ENCODE results near the gene IMMP2L. TPM values are rescaled to one million over a fixed set of nuclear protein-coding genes. Genes with fewer than 3 reads are reported as not detected.
"Not testable (repeated sequence)": the region's sequence is repeated elsewhere in the genome, so short reads cannot be mapped to it uniquely, and the experiment has no call there.

The IMMP2L gene
- total RNA-seq, 1 donor from 2014 or later = 11.2 TPM

DNA sequence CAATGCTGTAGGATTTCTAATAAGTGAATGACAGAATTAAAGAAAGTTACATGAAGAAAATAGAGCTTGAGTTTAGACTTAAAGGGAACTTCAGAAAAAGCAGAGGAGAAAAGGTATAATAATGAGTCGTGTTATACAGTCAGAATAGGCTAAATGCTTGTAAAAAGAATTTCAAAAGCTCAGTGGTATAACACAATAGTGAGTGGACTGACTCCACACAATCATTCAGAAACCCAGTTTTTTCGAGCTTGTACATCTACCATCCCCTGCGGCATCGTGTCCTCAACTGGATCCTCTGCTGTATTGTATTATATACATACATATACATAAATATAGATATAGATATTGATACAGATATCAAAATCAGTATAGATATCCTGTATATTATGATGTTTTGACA lies 52.2 kb downstream of the IMMP2L start:
- Mint-ChIP-seq H3K4me3 (ENCODE audit: unreplicated experiment) (no peak overlapping the region), H3K27me3 (ENCODE audit: unreplicated experiment) (no peaks in the 10 kb centered on the region), H3K9me3 (ENCODE audit: unreplicated experiment) (no peaks in the 10 kb centered on the region), H3K36me3 (ENCODE audit: low read depth, unreplicated experiment) (no peaks in the 10 kb centered on the region), H3K27ac (ENCODE audit: unreplicated experiment) (no peak overlapping the region), H3K4me1 (ENCODE audit: unreplicated experiment) (peaks cover 7% of the 10 kb centered on the region)
- DNase-seq (ENCODE audit: low spot score) = no peak
- TF ChIP-seq, protein P1, sequence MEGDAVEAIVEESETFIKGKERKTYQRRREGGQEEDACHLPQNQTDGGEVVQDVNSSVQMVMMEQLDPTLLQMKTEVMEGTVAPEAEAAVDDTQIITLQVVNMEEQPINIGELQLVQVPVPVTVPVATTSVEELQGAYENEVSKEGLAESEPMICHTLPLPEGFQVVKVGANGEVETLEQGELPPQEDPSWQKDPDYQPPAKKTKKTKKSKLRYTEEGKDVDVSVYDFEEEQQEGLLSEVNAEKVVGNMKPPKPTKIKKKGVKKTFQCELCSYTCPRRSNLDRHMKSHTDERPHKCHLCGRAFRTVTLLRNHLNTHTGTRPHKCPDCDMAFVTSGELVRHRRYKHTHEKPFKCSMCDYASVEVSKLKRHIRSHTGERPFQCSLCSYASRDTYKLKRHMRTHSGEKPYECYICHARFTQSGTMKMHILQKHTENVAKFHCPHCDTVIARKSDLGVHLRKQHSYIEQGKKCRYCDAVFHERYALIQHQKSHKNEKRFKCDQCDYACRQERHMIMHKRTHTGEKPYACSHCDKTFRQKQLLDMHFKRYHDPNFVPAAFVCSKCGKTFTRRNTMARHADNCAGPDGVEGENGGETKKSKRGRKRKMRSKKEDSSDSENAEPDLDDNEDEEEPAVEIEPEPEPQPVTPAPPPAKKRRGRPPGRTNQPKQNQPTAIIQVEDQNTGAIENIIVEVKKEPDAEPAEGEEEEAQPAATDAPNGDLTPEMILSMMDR (IDR thresholded peaks at IDR 0.05; ENCODE audit: unreplicated experiment) = no peak

DNA sequence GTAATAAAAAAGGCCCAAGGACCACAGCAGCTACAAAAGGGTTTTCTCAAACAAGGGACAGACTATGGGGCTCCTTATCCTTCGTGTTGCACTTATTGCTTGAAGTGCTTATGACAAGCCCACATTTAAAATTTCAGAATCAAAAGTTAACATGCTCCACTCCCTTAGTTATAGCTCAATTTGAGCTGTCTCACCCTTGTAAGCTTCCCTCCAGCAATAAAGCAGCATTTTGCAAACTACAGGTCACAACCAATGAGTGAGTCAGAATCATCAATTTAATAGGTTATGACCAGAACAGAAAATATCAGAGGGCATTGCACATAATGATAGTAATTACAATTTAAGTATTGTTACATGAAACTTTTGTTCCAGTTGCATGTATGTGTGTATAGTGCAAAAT lies 53.0 kb downstream of the IMMP2L start:
- TF ChIP-seq, protein P1 (IDR thresholded peaks at IDR 0.05; ENCODE audit: unreplicated experiment) = no peak
- no peak for DNase-seq (ENCODE audit: low spot score)
- Mint-ChIP-seq H3K9me3 (ENCODE audit: unreplicated experiment) (no peaks in the 10 kb centered on the region), H3K36me3 (ENCODE audit: low read depth, unreplicated experiment) (no peaks in the 10 kb centered on the region), H3K27ac (ENCODE audit: unreplicated experiment) (no peak overlapping the region), H3K27me3 (ENCODE audit: unreplicated experiment) (no peaks in the 10 kb centered on the region), H3K4me1 (ENCODE audit: unreplicated experiment) (peaks cover 7% of the 10 kb centered on the region), H3K4me3 (ENCODE audit: unreplicated experiment) (no peak overlapping the region)

DNA sequence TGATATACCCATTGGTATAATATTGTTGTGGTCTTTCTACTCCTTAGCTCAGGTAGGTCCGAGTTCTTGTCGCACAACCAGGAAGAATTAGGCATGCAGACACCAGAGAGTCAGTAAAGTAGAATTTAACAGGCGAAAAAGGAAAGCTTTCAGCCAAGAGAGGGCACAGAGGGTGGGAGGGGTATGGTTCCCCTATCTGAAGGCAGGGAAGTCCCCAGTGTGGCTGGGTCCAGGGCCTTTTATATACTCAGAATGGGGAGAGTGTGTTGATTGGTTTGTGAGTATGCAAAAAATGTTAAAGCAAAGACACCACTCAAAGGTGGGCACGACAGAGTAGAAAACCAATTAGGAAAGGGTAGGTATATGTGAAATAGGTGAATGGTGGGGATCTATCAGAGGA lies 53.9 kb downstream of the IMMP2L start:
- Mint-ChIP-seq H3K27ac (ENCODE audit: unreplicated experiment) (no peak overlapping the region), H3K9me3 (ENCODE audit: unreplicated experiment) (no peaks in the 10 kb centered on the region), H3K4me1 (ENCODE audit: unreplicated experiment) (peaks cover 7% of the 10 kb centered on the region), H3K27me3 (ENCODE audit: unreplicated experiment) (no peaks in the 10 kb centered on the region), H3K4me3 (ENCODE audit: unreplicated experiment) (no peak overlapping the region), H3K36me3 (ENCODE audit: low read depth, unreplicated experiment) (no peaks in the 10 kb centered on the region)
- no peak for DNase-seq (ENCODE audit: low spot score)
- TF ChIP-seq, protein P1 (IDR thresholded peaks at IDR 0.05; ENCODE audit: unreplicated experiment) = no peak

DNA sequence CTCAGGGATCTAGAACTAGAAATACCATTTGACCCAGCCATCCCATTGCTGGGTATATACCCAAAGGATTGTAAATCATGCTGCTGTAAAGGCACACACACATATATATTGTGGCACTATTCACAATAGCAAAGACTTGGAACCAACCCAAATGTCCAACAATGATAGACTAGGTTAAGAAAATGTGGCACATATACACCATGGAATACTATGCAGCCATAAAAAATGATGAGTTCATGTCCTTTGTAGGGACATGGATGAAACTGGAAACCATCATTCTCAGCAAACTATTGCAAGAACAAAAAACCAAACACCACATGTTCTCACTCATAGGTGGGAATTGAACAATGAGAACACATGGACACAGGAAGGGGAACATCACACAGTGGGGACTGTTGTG lies 56.9 kb downstream of the IMMP2L start:
- not testable (repeated sequence) for DNase-seq (ENCODE audit: low spot score); H3K27ac Mint-ChIP-seq (ENCODE audit: unreplicated experiment); H3K27me3 Mint-ChIP-seq (ENCODE audit: unreplicated experiment); H3K36me3 Mint-ChIP-seq (ENCODE audit: low read depth, unreplicated experiment); H3K4me1 Mint-ChIP-seq (ENCODE audit: unreplicated experiment); H3K4me3 Mint-ChIP-seq (ENCODE audit: unreplicated experiment); H3K9me3 Mint-ChIP-seq (ENCODE audit: unreplicated experiment)

DNA sequence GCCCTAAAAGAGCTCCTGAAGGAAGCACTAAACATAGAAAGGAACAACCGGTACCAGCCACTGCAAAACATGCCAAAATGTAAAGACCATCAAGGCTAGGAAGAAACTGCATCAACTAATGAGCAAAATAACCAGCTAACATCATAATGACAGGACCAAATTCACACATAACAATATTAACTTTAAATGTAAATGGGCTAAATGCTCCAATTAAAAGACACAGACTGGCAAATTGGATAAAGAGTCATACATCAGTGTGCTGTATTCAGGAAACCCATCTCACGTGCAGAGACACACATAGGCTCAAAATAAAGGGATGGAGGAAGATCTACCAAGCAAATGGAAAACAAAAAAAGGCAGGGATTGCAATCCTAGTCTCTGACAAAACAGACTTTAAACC lies 60.5 kb downstream of the IMMP2L start:
- not testable (repeated sequence) for H3K36me3 Mint-ChIP-seq (ENCODE audit: low read depth, unreplicated experiment); H3K4me3 Mint-ChIP-seq (ENCODE audit: unreplicated experiment); H3K9me3 Mint-ChIP-seq (ENCODE audit: unreplicated experiment); H3K4me1 Mint-ChIP-seq (ENCODE audit: unreplicated experiment); H3K27ac Mint-ChIP-seq (ENCODE audit: unreplicated experiment); DNase-seq (ENCODE audit: low spot score); H3K27me3 Mint-ChIP-seq (ENCODE audit: unreplicated experiment)

DNA sequence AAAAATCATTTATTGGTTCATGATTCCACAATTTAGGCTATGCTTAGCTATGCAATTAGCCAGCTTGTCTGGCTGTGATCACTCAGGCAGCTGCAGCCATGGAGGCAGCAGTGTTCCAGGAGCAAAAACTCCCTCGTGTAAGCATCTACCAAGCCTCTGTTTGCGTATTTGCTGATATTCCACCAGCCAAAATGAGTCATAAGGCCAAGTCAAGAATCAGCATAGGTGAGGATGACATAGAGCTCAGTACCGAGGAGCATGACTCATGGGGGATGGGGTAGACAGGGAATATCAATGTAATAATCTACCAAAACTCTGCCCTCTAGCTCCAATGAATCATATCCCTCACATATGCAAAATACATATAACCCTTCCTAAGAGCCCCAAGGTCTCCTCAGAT lies 63.3 kb downstream of the IMMP2L start:
- Mint-ChIP-seq H3K4me1 (ENCODE audit: unreplicated experiment) (peaks cover 5% of the 10 kb centered on the region), H3K27ac (ENCODE audit: unreplicated experiment) (no peak overlapping the region), H3K27me3 (ENCODE audit: unreplicated experiment) (no peaks in the 10 kb centered on the region), H3K36me3 (ENCODE audit: low read depth, unreplicated experiment) (peaks cover 4% of the 10 kb centered on the region), H3K4me3 (ENCODE audit: unreplicated experiment) (no peak overlapping the region), H3K9me3 (ENCODE audit: unreplicated experiment) (no peaks in the 10 kb centered on the region)
- TF ChIP-seq, protein P1 (IDR thresholded peaks at IDR 0.05; ENCODE audit: unreplicated experiment) = no peak
- no peak for DNase-seq (ENCODE audit: low spot score)
